AG04450 (cell line): ENCODE measurements around the gene VASP. TPM values are rescaled to one million over a fixed set of nuclear protein-coding genes. Genes with fewer than 3 reads are reported as not detected.
A peak's percentile ranks its signal among the peaks of the same experiment; 100 is the strongest.

ENCODE experiments used
- CTCF ChIA-PET: fragments of 300-600, 350-600 bp; formaldehyde crosslinking; extraction: SDS; loops from one replicate; lab custom pipeline; 2022; ENCODE audit warnings: antibody characterized with exemption, inconsistent platforms; lab: Charles Lee
- POLR2A ChIA-PET: fragments of 350-600 bp; formaldehyde crosslinking; extraction: SDS; loops from one replicate; lab custom pipeline; 2021; ENCODE audit warnings: antibody characterized with exemption, inconsistent platforms; lab: Yijun Ruan, JAX
- DNase-seq: peaks from one replicate; pipeline ENCODE4 v3.0.0-alpha.2; 2011; ENCODE audit warnings: low read depth, low spot score
- H3K27ac ChIP-seq: one replicate; pipeline ENCODE4 v1.5.1; 2012; ENCODE audit warnings: low read depth, low read length, control low read depth
- H3K27me3 ChIP-seq: one replicate; pipeline ENCODE4 v1.6.0; 2012; ENCODE audit warnings: low read length; ENCODE audit not compliant: control insufficient read depth, insufficient read depth
- H3K4me3 ChIP-seq: 2 replicates; pipeline ENCODE4 v1.5.1; 2011; ENCODE audit warnings: mild to moderate bottlenecking, low read depth, low read length, control low read depth
- H3K9me3 ChIP-seq: 2 replicates; pipeline ENCODE4 v1.5.1; 2012; ENCODE audit warnings: low read length; ENCODE audit not compliant: control insufficient read depth, insufficient read depth
- polyA plus RNA-seq: library from polyadenylated mRNA; depleted of rRNA; stranded (reverse); fragments of >200 nt; gene quantifications from 2 replicates; pipeline ENCODE4 v1.2.3, GENCODE V29; 2011
- TF ChIP-seq, protein P1 (sequence below): IDR thresholded peaks from 2 replicates; pipeline ENCODE4 v1.5.1; 2011; ENCODE audit warnings: low read depth, low read length, control low read depth, inconsistent platforms

VASP gene
- polyA plus RNA-seq, 1 experiment = 49.6 TPM

DNA sequence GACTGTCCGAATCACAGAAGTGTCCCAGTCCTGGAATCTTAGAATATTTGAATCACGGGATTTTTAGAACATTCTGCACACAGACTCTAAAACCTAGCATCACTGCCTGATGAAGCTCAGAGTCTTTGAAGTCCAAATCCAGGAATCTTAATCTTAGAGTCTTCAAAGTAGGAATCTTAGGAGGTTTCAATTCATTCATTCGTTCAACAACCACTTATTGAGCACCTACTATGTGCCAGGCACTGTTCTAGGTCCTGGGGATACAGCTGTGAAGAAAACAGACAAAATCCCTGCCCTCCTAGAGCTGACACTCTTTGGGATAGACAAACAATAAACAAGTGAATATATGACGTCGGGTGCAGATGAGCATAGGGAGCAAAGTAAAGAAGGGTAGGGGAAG lies 12.1 kb upstream of the VASP start:
- TF ChIP-seq, protein P1, sequence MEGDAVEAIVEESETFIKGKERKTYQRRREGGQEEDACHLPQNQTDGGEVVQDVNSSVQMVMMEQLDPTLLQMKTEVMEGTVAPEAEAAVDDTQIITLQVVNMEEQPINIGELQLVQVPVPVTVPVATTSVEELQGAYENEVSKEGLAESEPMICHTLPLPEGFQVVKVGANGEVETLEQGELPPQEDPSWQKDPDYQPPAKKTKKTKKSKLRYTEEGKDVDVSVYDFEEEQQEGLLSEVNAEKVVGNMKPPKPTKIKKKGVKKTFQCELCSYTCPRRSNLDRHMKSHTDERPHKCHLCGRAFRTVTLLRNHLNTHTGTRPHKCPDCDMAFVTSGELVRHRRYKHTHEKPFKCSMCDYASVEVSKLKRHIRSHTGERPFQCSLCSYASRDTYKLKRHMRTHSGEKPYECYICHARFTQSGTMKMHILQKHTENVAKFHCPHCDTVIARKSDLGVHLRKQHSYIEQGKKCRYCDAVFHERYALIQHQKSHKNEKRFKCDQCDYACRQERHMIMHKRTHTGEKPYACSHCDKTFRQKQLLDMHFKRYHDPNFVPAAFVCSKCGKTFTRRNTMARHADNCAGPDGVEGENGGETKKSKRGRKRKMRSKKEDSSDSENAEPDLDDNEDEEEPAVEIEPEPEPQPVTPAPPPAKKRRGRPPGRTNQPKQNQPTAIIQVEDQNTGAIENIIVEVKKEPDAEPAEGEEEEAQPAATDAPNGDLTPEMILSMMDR = no peak
- DNase-seq = no peak
- POLR2A ChIA-PET = interaction anchor here (0.5 to 0.7 kb wide), 2 partner anchors 13 to 16 kb away, joined by 3 to 5 read pairs; no protein-coding TSS in a partner anchor
- Histone ChIP-seq H3K27me3 (peaks cover 4% of the 10 kb centered on the region), H3K27ac (no peak overlapping the region), H3K4me3 (no peak overlapping the region), H3K9me3 (peaks cover 3% of the 10 kb centered on the region; the same call in 1 of the 2 replicates)
- CTCF ChIA-PET = interaction anchor here (0.6 to 6.9 kb wide), 4 partner anchors 9 to 185 kb away, joined by 5 to 54 read pairs (median 7); no protein-coding TSS in a partner anchor

DNA sequence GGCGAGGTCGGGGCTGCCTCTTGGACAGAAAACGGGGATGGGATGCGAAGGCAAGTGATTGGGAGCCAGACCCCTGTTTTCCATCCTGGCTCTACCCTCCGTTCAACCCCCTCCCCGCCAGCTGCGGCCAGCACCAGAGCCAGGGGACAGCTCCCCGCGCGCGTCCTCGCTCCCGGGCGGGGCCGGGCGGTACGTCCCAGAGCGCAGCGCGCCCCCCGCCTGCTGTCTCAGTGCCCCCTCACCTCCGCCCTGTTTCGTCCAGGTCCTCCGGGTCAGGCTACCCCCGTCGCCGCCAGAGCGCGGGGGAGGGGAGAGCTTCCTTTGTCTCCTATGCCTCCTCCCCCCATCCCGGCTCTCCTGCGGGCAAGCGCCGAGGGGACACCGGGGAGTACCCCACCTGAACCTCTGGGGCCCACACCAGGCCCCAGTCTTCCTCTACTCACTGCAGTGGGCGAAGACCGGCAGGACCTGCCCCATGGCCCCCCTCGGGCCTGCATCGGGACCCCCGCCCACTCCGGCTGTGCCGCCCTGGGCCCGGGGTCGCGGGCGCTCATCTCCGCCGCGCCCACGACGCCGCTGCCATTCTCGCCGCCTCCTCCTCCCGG lies 10.8 kb upstream of the VASP start:
- no peak for DNase-seq
- no peak overlapping the region for H3K27ac ChIP-seq
- H3K9me3 ChIP-seq = peaks cover 3% of the 10 kb centered on the region; the same call in 1 of the 2 replicates
- CTCF ChIA-PET = interaction anchor here (1.1 to 6.9 kb wide), 2 partner anchors 11 to 57 kb away, joined by 5 to 54 read pairs; no protein-coding TSS in a partner anchor
- peak overlapping the region; percentile 74 for H3K4me3 ChIP-seq
- H3K27me3 ChIP-seq = peaks cover 4% of the 10 kb centered on the region
- TF ChIP-seq, protein P1 = no peak
- POLR2A ChIA-PET = interaction anchor here (1.5 kb wide), 1 partner anchor 11 kb away, joined by 7 read pairs; no protein-coding TSS in a partner anchor

- no peak for DNase-seq
- TF ChIP-seq, protein P1 = no peak
- POLR2A ChIA-PET = interaction anchor here (0.6 kb wide), 1 partner anchor 20 kb away, joined by 6 read pairs; no protein-coding TSS in a partner anchor
- no peak overlapping the region for H3K4me3 ChIP-seq
- peaks cover 4% of the 10 kb centered on the region for H3K27me3 ChIP-seq
- H3K9me3 ChIP-seq = peaks cover 3% of the 10 kb centered on the region; the same call in 1 of the 2 replicates
- no peak overlapping the region for H3K27ac ChIP-seq
- CTCF ChIA-PET = interaction anchor here (1.2 to 6.9 kb wide), 2 partner anchors 12 to 19 kb away, joined by 4 to 54 read pairs; no protein-coding TSS in a partner anchor
Measured at GRCh38 chr19:45497791-45498190, 9.5 kb upstream of the VASP start.

DNA sequence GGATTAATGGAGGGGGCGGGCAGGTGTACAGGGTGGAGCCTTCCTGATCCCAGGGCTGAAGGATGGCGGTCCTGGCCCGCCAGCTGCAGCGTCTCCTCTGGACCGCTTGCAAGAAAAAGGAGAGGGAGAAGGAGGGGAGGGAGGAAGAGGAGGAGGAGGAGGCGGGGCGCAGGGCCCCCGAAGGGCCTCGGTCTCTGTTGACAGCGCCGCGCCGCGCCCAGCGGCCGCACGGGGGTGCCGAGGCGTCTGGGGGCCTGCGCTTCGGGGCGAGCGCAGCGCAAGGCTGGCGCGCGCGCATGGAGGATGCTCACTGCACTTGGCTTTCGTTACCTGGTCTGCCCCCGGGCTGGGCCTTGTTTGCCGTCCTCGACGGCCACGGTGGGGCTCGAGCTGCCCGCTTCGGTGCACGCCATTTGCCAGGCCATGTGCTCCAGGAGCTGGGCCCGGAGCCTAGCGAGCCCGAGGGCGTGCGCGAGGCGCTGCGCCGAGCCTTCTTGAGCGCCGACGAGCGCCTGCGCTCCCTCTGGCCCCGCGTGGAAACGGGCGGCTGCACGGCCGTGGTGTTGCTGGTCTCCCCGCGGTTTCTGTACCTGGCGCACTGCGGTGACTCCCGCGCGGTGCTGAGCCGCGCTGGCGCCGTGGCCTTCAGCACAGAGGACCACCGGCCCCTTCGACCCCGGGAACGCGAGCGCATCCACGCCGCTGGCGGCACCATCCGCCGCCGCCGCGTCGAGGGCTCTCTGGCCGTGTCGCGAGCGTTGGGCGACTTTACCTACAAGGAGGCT lies 8.7 kb upstream of the VASP start, which contains the start of gene PPM1N:
Gene PPM1N, plus strand, starts transcription at position 33 of the 785 bp plus-strand sequence. Its CDS starts 30 bp downstream, at position 63.
- POLR2A ChIA-PET = interaction anchor here (0.6 kb wide), 1 partner anchor 218 kb away, joined by 3 read pairs; no protein-coding TSS in a partner anchor
- TF ChIP-seq, protein P1 = no peak; the same call in 1 of the 2 replicates
- CTCF ChIA-PET = interaction anchor here (1.1 to 6.9 kb wide), 3 partner anchors 13 to 20 kb away, joined by 3 to 54 read pairs (median 4); no protein-coding TSS in a partner anchor
- peak within 1 kb of the TSS; percentile 58 for H3K4me3 ChIP-seq
- H3K9me3 ChIP-seq = peaks cover 3% of the 10 kb centered on the region; the same call in 1 of the 2 replicates
- H3K27ac ChIP-seq = no peak within 1 kb of the TSS
- peaks cover 4% of the 10 kb centered on the region for H3K27me3 ChIP-seq
- no peak for DNase-seq
